Skeletal muscle satellite cell (primary cell): ENCODE results near the gene PARL. TPM values are rescaled to one million over a fixed set of nuclear protein-coding genes. Genes with fewer than 3 reads are reported as not detected.

Source experiments
- small RNA-seq: library from RNA; depleted of rRNA; stranded (forward); fragments of <200 nt; gene quantifications from one replicate; pipeline ENCODE3, GENCODE V24; 2012

The PARL gene

Small RNAs within 50 kb of the gene (small RNA-seq; reads per million reads assigned to genes)
- not detected for gene MIR4448
